HEK293 (cell line): ENCODE measurements around the gene PRR3.
A peak's percentile ranks its signal among the peaks of the same experiment; 100 is the strongest.

Source experiments
- CTCF ChIA-PET: fragments of 350-600 bp; formaldehyde crosslinking; extraction: SDS; loops from one replicate; lab custom pipeline; 2021; ENCODE audit warnings: antibody characterized with exemption; lab: Yijun Ruan, JAX
- POLR2A ChIA-PET: fragments of 300-600 bp; formaldehyde crosslinking; extraction: SDS; loops from one replicate; lab custom pipeline; 2020; ENCODE audit warnings: antibody characterized with exemption, inconsistent platforms; lab: Yijun Ruan, JAX
- H3K27ac ChIP-seq: fragments of 200-500 bp; sonication (Bioruptor generic); 2 replicates; pipeline ENCODE4 v1.5.1; 2014; ENCODE audit warnings: low read depth, low read length, control low read depth, inconsistent platforms; ENCODE audit errors: extremely low read depth
- H3K36me3 ChIP-seq, 2 experiments: fragments of 200-500 bp in 1 of 2; sonication (Bioruptor generic) in 1 of 2; 1 replicate in 1 of 2; 2 replicates in 1 of 2; pipeline ENCODE4 v1.5.1; 2014 to 2017; ENCODE audit warnings: inconsistent platforms in 2 of 2, low read length in 2 of 2; ENCODE audit not compliant: control insufficient read depth in 2 of 2, insufficient read depth in 1 of 2
- H3K4me1 ChIP-seq: fragments of 200-500 bp; sonication (Bioruptor generic); 2 replicates; pipeline ENCODE4 v1.5.1; 2014; ENCODE audit warnings: mild to moderate bottlenecking, low read length, inconsistent platforms; ENCODE audit not compliant: control insufficient read depth, insufficient read depth
- H3K4me3 ChIP-seq: 2 replicates; pipeline ENCODE4 v1.5.1; 2011; ENCODE audit warnings: low read depth, mild to moderate bottlenecking, control low read depth, low read length, moderate library complexity
- H3K9me3 ChIP-seq: fragments of 200-500 bp; sonication (Bioruptor generic); 2 replicates; pipeline ENCODE4 v1.5.1; 2014; ENCODE audit warnings: low read depth, low read length, inconsistent platforms; ENCODE audit not compliant: control insufficient read depth, insufficient read depth
- EGR2 ChIP-seq: fragments of 450-650 bp; formaldehyde crosslinking; IDR thresholded peaks from 2 replicates; pipeline ENCODE4 v1.5.1; 2016; ENCODE audit warnings: low read depth, missing biosample characterization, missing genetic modification characterization
- HOXC10 ChIP-seq: sonication (generic); formaldehyde crosslinking; IDR thresholded peaks from 2 replicates; pipeline ENCODE4 v1.8.1; 2023; ENCODE audit warnings: mild to moderate bottlenecking, missing genetic modification reagents
- KLF10 ChIP-seq: fragments of 450-650 bp; IDR thresholded peaks from 2 replicates; pipeline ENCODE4 v1.5.1; 2018; ENCODE audit warnings: missing biosample characterization, mild to moderate bottlenecking, missing genetic modification characterization
- KLF9 ChIP-seq: fragments of 450-650 bp; formaldehyde crosslinking; IDR thresholded peaks from 2 replicates; pipeline ENCODE4 v1.5.1; 2016; ENCODE audit warnings: missing biosample characterization, missing genetic modification characterization, low read depth
- ZNF133 ChIP-seq: fragments of 450-650 bp; formaldehyde crosslinking; IDR thresholded peaks from 2 replicates; pipeline ENCODE4 v1.5.1; 2016; ENCODE audit warnings: missing biosample characterization, missing genetic modification characterization
- ZNF266 ChIP-seq: fragments of 450-650 bp; formaldehyde crosslinking; IDR thresholded peaks from 2 replicates; pipeline ENCODE4 v1.5.1; 2016; ENCODE audit warnings: missing biosample characterization, missing genetic modification characterization, low read depth
- ZNF324 ChIP-seq: fragments of 450-650 bp; formaldehyde crosslinking; IDR thresholded peaks from 2 replicates; pipeline ENCODE4 v1.5.1; 2016; ENCODE audit warnings: missing biosample characterization, missing genetic modification characterization
- ZNF391 ChIP-seq: fragments of 450-650 bp; formaldehyde crosslinking; IDR thresholded peaks from 2 replicates; pipeline ENCODE4 v1.5.1; 2016; ENCODE audit warnings: low read depth, missing biosample characterization, missing genetic modification characterization, borderline replicate concordance
- ZNF76 ChIP-seq: fragments of 450-650 bp; formaldehyde crosslinking; IDR thresholded peaks from 2 replicates; pipeline ENCODE4; 2016; ENCODE audit warnings: low read depth, missing biosample characterization, missing genetic modification characterization, borderline replicate concordance
- ZNF830 ChIP-seq: fragments of 450-650 bp; IDR thresholded peaks from 2 replicates; pipeline ENCODE4 v1.5.0; 2018; ENCODE audit warnings: missing biosample characterization, missing genetic modification characterization, low read depth, mild to moderate bottlenecking, moderate library complexity
- TF ChIP-seq, protein P1 (sequence below): fragments of 450-650 bp; formaldehyde crosslinking; IDR thresholded peaks from 2 replicates; pipeline ENCODE4 v1.5.1; 2016; ENCODE audit warnings: missing biosample characterization, missing genetic modification characterization
- TF ChIP-seq, protein P2 (sequence below): fragments of 450-650 bp; formaldehyde crosslinking; IDR thresholded peaks from 2 replicates; pipeline ENCODE4 v1.5.1; 2016; ENCODE audit warnings: missing biosample characterization, missing genetic modification characterization, low read depth
- TF ChIP-seq, protein P3 (sequence below): fragments of 450-650 bp; formaldehyde crosslinking; conservative IDR thresholded peaks from 2 replicates; pipeline ENCODE4 v1.5.1; 2016; ENCODE audit warnings: low read depth, missing biosample characterization, missing genetic modification characterization
- TF ChIP-seq, protein P4 (sequence below): fragments of 450-650 bp; formaldehyde crosslinking; IDR thresholded peaks from 2 replicates; pipeline ENCODE4 v1.5.1; 2016; ENCODE audit warnings: missing biosample characterization, missing genetic modification characterization
- TF ChIP-seq, protein P5 (sequence below): sonication (generic); formaldehyde crosslinking; IDR thresholded peaks from 2 replicates; pipeline ENCODE4 v1.8.1; 2022; ENCODE audit warnings: mild to moderate bottlenecking, moderate library complexity, missing genetic modification reagents
- TF ChIP-seq, protein P6 (sequence below): fragments of 450-650 bp; formaldehyde crosslinking; IDR thresholded peaks from 2 replicates; pipeline ENCODE4 v1.5.1; 2016; ENCODE audit warnings: missing biosample characterization, missing genetic modification characterization

Gene PRR3

DNA sequence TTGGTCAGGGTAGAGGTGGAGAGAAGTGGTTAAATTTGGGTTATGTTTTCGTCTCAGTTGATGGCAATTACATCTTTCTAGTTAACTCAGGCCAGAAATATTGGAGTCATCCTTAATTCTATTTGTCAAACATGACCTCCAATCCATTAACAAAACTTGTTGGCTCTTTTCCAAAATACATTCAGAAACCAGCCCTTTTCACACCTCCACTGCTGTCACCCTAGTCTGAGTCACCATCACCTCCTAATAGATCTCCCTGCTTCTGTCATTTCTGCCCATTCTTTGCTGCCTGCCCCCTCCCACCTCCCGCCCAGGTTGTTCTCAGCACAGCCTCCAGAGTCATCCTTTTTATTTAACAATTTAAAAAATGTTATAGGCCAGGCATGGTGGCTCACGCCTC lies 11.2 kb downstream of the PRR3 start (continued):
- TF ChIP-seq ZNF76 (no peak), HOXC10 (CRISPR knock-in tag) (no peak), EGR2 (peak; percentile 77)
- TF ChIP-seq, protein P1, sequence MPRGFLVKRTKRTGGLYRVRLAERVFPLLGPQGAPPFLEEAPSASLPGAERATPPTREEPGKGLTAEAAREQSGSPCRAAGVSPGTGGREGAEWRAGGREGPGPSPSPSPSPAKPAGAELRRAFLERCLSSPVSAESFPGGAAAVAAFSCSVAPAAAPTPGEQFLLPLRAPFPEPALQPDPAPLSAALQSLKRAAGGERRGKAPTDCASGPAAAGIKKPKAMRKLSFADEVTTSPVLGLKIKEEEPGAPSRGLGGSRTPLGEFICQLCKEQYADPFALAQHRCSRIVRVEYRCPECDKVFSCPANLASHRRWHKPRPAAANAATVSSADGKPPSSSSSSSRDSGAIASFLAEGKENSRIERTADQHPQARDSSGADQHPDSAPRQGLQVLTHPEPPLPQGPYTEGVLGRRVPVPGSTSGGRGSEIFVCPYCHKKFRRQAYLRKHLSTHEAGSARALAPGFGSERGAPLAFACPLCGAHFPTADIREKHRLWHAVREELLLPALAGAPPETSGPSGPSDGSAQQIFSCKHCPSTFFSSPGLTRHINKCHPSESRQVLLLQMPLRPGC (tag by site-specific recombination) = 0 out of 2 replicates have a peak, but pooled peaks have one; percentile 19

DNA sequence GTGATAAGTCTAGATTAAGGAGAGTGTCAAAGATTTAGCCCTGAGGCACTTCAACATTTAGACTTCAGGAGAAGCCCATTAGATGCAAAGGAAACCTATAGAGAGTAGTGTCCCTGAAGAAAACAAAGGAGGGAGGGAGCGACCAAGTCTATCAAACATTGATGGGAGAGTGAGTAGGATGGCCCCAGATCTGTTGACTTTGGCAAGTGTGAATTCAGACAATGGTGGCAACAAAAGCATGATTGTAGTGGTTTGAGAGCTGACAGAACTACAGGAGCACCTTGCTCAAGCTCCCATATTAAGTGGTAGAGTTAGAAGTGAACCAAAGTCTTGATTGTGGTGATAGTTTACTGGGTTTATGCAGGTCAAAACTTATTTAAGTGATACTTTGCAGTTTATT lies 13.2 kb downstream of the PRR3 start:
- H3K9me3 ChIP-seq = no peaks in the 10 kb centered on the region
- no peak for TF ChIP-seq KLF10 (tag by site-specific recombination)
- no peak for TF ChIP-seq ZNF266 (tag by site-specific recombination)
- TF ChIP-seq, protein P2, sequence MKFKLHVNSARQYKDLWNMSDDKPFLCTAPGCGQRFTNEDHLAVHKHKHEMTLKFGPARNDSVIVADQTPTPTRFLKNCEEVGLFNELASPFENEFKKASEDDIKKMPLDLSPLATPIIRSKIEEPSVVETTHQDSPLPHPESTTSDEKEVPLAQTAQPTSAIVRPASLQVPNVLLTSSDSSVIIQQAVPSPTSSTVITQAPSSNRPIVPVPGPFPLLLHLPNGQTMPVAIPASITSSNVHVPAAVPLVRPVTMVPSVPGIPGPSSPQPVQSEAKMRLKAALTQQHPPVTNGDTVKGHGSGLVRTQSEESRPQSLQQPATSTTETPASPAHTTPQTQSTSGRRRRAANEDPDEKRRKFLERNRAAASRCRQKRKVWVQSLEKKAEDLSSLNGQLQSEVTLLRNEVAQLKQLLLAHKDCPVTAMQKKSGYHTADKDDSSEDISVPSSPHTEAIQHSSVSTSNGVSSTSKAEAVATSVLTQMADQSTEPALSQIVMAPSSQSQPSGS = no peak
- TF ChIP-seq, protein P3, sequence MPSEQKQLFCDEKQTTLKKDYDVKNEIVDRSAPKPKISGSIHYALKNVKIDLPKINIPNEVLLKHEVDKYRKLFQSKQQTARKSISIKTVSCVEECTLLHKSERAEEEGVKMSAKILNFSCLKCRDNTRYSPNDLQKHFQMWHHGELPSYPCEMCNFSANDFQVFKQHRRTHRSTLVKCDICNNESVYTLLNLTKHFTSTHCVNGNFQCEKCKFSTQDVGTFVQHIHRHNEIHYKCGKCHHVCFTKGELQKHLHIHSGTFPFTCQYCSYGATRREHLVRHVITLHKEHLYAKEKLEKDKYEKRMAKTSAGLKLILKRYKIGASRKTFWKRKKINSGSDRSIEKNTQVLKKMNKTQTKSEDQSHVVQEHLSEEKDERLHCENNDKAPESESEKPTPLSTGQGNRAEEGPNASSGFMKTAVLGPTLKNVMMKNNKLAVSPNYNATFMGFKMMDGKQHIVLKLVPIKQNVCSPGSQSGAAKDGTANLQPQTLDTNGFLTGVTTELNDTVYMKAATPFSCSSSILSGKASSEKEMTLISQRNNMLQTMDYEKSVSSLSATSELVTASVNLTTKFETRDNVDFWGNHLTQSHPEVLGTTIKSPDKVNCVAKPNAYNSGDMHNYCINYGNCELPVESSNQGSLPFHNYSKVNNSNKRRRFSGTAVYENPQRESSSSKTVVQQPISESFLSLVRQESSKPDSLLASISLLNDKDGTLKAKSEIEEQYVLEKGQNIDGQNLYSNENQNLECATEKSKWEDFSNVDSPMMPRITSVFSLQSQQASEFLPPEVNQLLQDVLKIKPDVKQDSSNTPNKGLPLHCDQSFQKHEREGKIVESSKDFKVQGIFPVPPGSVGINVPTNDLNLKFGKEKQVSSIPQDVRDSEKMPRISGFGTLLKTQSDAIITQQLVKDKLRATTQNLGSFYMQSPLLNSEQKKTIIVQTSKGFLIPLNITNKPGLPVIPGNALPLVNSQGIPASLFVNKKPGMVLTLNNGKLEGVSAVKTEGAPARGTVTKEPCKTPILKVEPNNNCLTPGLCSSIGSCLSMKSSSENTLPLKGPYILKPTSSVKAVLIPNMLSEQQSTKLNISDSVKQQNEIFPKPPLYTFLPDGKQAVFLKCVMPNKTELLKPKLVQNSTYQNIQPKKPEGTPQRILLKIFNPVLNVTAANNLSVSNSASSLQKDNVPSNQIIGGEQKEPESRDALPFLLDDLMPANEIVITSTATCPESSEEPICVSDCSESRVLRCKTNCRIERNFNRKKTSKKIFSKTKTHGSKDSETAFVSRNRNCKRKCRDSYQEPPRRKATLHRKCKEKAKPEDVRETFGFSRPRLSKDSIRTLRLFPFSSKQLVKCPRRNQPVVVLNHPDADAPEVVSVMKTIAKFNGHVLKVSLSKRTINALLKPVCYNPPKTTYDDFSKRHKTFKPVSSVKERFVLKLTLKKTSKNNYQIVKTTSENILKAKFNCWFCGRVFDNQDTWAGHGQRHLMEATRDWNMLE (tag by site-specific recombination) = no peak
- TF ChIP-seq, protein P4, sequence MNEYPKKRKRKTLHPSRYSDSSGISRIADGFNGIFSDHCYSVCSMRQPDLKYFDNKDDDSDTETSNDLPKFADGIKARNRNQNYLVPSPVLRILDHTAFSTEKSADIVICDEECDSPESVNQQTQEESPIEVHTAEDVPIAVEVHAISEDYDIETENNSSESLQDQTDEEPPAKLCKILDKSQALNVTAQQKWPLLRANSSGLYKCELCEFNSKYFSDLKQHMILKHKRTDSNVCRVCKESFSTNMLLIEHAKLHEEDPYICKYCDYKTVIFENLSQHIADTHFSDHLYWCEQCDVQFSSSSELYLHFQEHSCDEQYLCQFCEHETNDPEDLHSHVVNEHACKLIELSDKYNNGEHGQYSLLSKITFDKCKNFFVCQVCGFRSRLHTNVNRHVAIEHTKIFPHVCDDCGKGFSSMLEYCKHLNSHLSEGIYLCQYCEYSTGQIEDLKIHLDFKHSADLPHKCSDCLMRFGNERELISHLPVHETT = no peak
- TF ChIP-seq ZNF133 (tag by site-specific recombination) = no peak
- TF ChIP-seq, protein P5, sequence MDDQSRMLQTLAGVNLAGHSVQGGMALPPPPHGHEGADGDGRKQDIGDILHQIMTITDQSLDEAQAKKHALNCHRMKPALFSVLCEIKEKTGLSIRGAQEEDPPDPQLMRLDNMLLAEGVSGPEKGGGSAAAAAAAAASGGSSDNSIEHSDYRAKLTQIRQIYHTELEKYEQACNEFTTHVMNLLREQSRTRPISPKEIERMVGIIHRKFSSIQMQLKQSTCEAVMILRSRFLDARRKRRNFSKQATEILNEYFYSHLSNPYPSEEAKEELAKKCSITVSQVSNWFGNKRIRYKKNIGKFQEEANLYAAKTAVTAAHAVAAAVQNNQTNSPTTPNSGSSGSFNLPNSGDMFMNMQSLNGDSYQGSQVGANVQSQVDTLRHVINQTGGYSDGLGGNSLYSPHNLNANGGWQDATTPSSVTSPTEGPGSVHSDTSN (CRISPR knock-in tag) = no peak
- no peak for TF ChIP-seq KLF9 (tag by site-specific recombination)
- TF ChIP-seq ZNF391 (tag by site-specific recombination) = no peak
- TF ChIP-seq ZNF830 (tag by site-specific recombination) = no peak
- TF ChIP-seq ZNF324 (tag by site-specific recombination) = no peak
- TF ChIP-seq, protein P6, sequence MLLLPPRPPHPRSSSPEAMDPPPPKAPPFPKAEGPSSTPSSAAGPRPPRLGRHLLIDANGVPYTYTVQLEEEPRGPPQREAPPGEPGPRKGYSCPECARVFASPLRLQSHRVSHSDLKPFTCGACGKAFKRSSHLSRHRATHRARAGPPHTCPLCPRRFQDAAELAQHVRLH (tag by site-specific recombination) = no peak
- TF ChIP-seq, all 188 proteins: peak for 0
- Histone ChIP-seq H3K4me1 (peaks cover 9% of the 10 kb centered on the region; the same call in 1 of the 2 replicates), H3K4me3 (no peak overlapping the region), H3K36me3 (peaks cover 4 to 17% of the 10 kb centered on the region in 2 experiments; a peak in 2 of 3 replicates), H3K27ac (no peak overlapping the region)
- ChIA-PET POLR2A (interaction anchor here (0.9 to 2.4 kb wide), 7 partner anchors 13 to 101 kb away, joined by 3 to 41 read pairs (median 9); partner anchors contain the start of genes GNL1 and PRR3), CTCF (interaction anchor here (0.6 to 2.4 kb wide), 5 partner anchors 13 to 252 kb away, joined by 3 to 11 read pairs (median 7); partner anchors contain the start of gene PRR3)
